ENCODE data around the gene TRAF2. TPM values are rescaled to one million over a fixed set of nuclear protein-coding genes. Genes with fewer than 3 reads are reported as not detected.

TRAF2 gene
- total and polyA plus RNA-seq, 2 of the 4 experiments (the other 2 are of a cell fraction), result 6.6 to 12.0 TPM

DNA sequence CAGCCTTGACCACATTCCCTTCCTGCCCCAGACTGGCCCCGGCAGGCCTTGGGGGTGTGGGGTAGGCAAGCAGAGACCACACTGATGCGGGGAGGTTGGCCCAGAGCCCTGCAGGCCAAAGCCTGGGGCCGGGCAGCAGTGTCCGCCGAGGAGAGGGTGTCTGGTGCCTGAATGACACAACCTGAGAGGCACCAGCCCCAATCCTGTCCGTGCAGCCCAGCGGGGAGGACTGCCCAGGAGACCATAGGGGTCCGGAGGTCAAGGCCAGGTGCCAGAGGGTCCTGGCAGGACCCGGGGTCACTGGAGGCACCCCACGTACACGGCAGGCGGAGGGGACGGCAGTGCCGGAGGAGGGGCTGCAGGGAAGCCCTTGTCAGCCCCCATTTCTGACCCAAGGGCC lies 85.4 kb downstream of the TRAF2 start:
- ATAC-seq (ENCODE audit: low read depth) (no peak), DNase-seq (no peak)
- Histone ChIP-seq H3K9me1 (ENCODE audit: insufficient read depth, low read length) (no peaks in the 10 kb centered on the region), H2BK5ac (ENCODE audit: low read depth, low read length, poor library complexity, severe bottlenecking) (no peak overlapping the region), H4K20me1 (ENCODE audit: insufficient read depth, low read length) (no peaks in the 10 kb centered on the region), H3K4me2 (ENCODE audit: low read depth, low read length) (no peak overlapping the region), H4K91ac (ENCODE audit: insufficient read depth, low read depth, low read length) (no peak overlapping the region), H2BK120ac (ENCODE audit: low read depth, low read length) (no peak overlapping the region), H4K8ac (ENCODE audit: low read depth in 2 of 2, low read length in 2 of 2) (no peak overlapping the region), H3K27ac (ENCODE audit: insufficient read depth, low read length) (no peak overlapping the region), H2AK9ac (replicated peaks; ENCODE audit: low read depth, low read length, poor library complexity) (no peak overlapping the region), H4K5ac (ENCODE audit: low read depth, low read length) (no peak overlapping the region), H2AFZ (replicated peaks; ENCODE audit: low read length, poor library complexity) (no peak overlapping the region), H3K9me3 (ENCODE audit: control insufficient read depth, insufficient read depth, low read length) (no peaks in the 10 kb centered on the region), H3K36me3 (ENCODE audit: control insufficient read depth, insufficient read depth, low read length) (no peaks in the 10 kb centered on the region), H3K4me1 (ENCODE audit: control insufficient read depth, insufficient read depth, low read length) (no peaks in the 10 kb centered on the region), H3K14ac (replicated peaks; ENCODE audit: low read depth, low read length) (no peak overlapping the region), H3K23ac (ENCODE audit: low read depth, low read length) (no peak overlapping the region), H3K4me3 (ENCODE audit: insufficient read depth, low read depth, low read length) (no peak overlapping the region), H3K79me1 (ENCODE audit: low read depth in 1 of 2, low read length in 2 of 2) (no peaks in the 10 kb centered on the region), H3K18ac (ENCODE audit: low read depth, low read length) (no peak overlapping the region), H3K9ac (ENCODE audit: low read depth, low read length) (no peak overlapping the region), H2BK15ac (ENCODE audit: low read depth, low read length) (no peak overlapping the region), H3K56ac (ENCODE audit: extremely low read depth, insufficient read depth, low read length) (no peak overlapping the region), H3K27me3 (ENCODE audit: control insufficient read depth, insufficient read depth, low read length) (peaks cover 14% of the 10 kb centered on the region; the same call in 1 of the 2 replicates), H2AK5ac (ENCODE audit: low read depth, low read length) (no peak overlapping the region), H3K4ac (ENCODE audit: low read depth, low read length) (no peak overlapping the region), H2BK20ac (ENCODE audit: low read depth, low read length) (no peak overlapping the region)
- TF ChIP-seq MAZ (IDR thresholded peaks at IDR 0.05; ENCODE audit: borderline replicate concordance, low read depth, low read length) (no peak), CHD1 (IDR thresholded peaks at IDR 0.05; ENCODE audit: low read depth, low read length) (no peak), SMC3 (IDR thresholded peaks at IDR 0.05; ENCODE audit: low read depth, low read length) (no peak), RFX5 (IDR thresholded peaks at IDR 0.05; ENCODE audit: low read depth, low read length) (no peak), POLR2A (IDR thresholded peaks at IDR 0.05; ENCODE audit: low read depth, low read length) (no peak), MXI1 (IDR thresholded peaks at IDR 0.05; ENCODE audit: borderline replicate concordance, low read depth, low read length) (no peak)
- TF ChIP-seq, protein P1, sequence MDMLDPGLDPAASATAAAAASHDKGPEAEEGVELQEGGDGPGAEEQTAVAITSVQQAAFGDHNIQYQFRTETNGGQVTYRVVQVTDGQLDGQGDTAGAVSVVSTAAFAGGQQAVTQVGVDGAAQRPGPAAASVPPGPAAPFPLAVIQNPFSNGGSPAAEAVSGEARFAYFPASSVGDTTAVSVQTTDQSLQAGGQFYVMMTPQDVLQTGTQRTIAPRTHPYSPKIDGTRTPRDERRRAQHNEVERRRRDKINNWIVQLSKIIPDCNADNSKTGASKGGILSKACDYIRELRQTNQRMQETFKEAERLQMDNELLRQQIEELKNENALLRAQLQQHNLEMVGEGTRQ (IDR thresholded peaks at IDR 0.05; ENCODE audit: low read depth, low read length), result no peak
- WGBS, 2 experiments (ENCODE audit: extremely low coverage in 2 of 2, insufficient read length in 1 of 2), result 60% methylated on average over 9 of the region's 14 CpGs; no CpG with 5 or more reads in 1 of the 2 experiments
- POLR2A ChIA-PET (ENCODE audit: unreplicated experiment), result no interaction called here
- in situ Hi-C loops (cut with MboI; ENCODE audit: low sequenced_read_pairs) (no loop called here), dilution Hi-C loops (cut with HindIII; ENCODE audit: low sequenced_read_pairs, unreplicated experiment) (no loop called here), intact Hi-C loops (cut with micrococcal nuclease) (no loop called here)
- no TSS peak for BruUV-seq (replicated peaks)
- CTCF ChIA-PET, result no interaction called here
